ENCODE data around the gene BRINP1. TPM values are rescaled to one million over a fixed set of nuclear protein-coding genes. Genes with fewer than 3 reads are reported as not detected.

BRINP1 gene
- total RNA-seq, 1 donor from 2014 or later, result 14.0 TPM

DNA sequence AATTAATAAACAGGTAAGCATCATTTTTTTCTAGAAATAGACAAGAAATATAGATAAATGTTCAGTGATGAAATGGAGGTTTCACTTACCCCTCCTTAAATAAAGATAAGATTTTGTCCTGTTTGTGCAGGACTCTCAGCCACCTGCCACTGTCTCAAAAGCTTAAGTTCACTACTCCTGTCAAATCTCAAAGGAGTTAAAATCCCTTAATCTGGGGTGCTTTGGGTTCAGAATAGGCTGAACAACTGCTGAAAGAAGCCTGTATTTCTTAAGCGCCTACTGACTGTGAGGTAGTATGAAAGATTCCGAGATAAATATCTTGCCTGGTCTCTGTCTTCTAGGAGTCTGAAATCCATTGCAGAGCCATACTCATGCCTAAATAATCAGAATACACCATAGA lies 3.7 kb upstream of the BRINP1 start:
- Mint-ChIP-seq H3K4me3 (ENCODE audit: unreplicated experiment) (no peak overlapping the region), H3K27me3 (ENCODE audit: unreplicated experiment) (peaks cover 8% of the 10 kb centered on the region), H3K36me3 (ENCODE audit: unreplicated experiment) (no peaks in the 10 kb centered on the region), H3K4me1 (ENCODE audit: low read depth, unreplicated experiment) (peaks cover 6% of the 10 kb centered on the region), H3K9me3 (ENCODE audit: unreplicated experiment) (no peaks in the 10 kb centered on the region), H3K27ac (ENCODE audit: unreplicated experiment) (no peak overlapping the region)
- TF ChIP-seq, protein P1, sequence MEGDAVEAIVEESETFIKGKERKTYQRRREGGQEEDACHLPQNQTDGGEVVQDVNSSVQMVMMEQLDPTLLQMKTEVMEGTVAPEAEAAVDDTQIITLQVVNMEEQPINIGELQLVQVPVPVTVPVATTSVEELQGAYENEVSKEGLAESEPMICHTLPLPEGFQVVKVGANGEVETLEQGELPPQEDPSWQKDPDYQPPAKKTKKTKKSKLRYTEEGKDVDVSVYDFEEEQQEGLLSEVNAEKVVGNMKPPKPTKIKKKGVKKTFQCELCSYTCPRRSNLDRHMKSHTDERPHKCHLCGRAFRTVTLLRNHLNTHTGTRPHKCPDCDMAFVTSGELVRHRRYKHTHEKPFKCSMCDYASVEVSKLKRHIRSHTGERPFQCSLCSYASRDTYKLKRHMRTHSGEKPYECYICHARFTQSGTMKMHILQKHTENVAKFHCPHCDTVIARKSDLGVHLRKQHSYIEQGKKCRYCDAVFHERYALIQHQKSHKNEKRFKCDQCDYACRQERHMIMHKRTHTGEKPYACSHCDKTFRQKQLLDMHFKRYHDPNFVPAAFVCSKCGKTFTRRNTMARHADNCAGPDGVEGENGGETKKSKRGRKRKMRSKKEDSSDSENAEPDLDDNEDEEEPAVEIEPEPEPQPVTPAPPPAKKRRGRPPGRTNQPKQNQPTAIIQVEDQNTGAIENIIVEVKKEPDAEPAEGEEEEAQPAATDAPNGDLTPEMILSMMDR (IDR thresholded peaks at IDR 0.05; ENCODE audit: partially characterized antibody, unreplicated experiment), result no peak
- DNase-seq, result no peak

DNA sequence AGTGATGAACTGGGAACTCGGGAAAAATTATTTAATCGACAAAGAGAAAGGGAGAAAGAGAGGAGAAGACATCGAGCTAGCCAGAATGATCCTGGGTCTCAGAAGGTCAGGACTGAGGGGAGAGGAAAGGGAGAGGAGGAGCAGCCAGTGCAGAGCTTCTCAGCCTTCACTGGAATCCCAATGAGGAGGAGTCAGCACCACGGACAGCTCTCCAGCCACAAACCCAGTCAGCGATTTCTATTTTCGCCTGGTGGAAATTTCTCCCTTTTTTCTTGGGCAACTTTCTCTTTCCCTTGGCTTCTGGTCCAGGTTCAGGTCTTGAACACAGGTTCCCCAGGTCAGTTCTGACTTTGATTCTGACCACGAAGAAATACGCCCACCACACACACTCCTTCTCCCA lies 1.6 kb upstream of the BRINP1 start:
- DNase-seq, result no peak
- peaks cover 3% of the 10 kb centered on the region for H3K9me3 Mint-ChIP-seq (ENCODE audit: unreplicated experiment)
- peaks cover 11% of the 10 kb centered on the region for H3K27me3 Mint-ChIP-seq (ENCODE audit: unreplicated experiment)
- no peaks in the 10 kb centered on the region for H3K36me3 Mint-ChIP-seq (ENCODE audit: unreplicated experiment)
- H3K4me3 Mint-ChIP-seq (ENCODE audit: unreplicated experiment), result peak overlapping the region; percentile 26
- peaks cover 11% of the 10 kb centered on the region for H3K4me1 Mint-ChIP-seq (ENCODE audit: low read depth, unreplicated experiment)
- H3K27ac Mint-ChIP-seq (ENCODE audit: unreplicated experiment), result no peak overlapping the region
- TF ChIP-seq, protein P1 (IDR thresholded peaks at IDR 0.05; ENCODE audit: partially characterized antibody, unreplicated experiment), result no peak

DNA sequence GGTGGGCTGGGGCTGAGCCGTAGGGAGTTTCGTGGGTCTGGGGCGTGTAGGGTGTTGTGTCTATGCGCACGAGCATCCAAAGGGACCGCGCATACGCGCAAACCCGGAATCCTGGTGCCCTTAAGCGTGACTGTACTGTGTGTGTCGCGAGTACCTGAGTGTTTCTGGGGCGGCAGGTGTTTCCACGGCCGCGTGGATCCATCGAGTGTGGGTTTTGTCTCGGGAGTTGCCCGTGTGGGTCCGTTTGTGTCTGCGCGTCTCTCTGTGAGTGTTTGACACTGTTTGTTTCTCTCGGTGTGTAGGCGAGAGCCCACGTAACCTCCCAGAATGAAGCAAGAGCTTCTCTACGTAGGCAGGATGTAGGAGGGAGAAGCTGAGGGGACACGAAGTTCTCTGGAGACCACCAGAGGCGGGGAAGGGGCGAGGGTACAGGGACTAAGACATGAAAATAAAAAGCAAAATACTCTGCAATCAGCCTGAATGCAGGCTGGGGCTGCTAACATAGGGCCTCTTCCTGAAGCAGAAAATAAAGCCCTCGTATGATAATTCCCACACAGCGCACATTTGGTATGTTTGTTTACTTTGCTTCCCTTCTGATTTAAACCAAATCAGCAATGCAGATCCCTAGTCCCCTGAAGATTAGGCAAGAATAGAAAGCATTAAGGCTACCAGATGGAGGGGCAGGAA lies 588 bp upstream of the BRINP1 start:
- TF ChIP-seq, protein P1 (IDR thresholded peaks at IDR 0.05; ENCODE audit: partially characterized antibody, unreplicated experiment), result no peak
- peaks cover 11% of the 10 kb centered on the region for H3K27me3 Mint-ChIP-seq (ENCODE audit: unreplicated experiment)
- H3K27ac Mint-ChIP-seq (ENCODE audit: unreplicated experiment), result peak overlapping the region; percentile 82
- peak overlapping the region; percentile 99 for H3K4me3 Mint-ChIP-seq (ENCODE audit: unreplicated experiment)
- no peak for DNase-seq
- peaks cover 15% of the 10 kb centered on the region for H3K4me1 Mint-ChIP-seq (ENCODE audit: low read depth, unreplicated experiment)
- peaks cover 3% of the 10 kb centered on the region for H3K9me3 Mint-ChIP-seq (ENCODE audit: unreplicated experiment)
- no peaks in the 10 kb centered on the region for H3K36me3 Mint-ChIP-seq (ENCODE audit: unreplicated experiment)

DNA sequence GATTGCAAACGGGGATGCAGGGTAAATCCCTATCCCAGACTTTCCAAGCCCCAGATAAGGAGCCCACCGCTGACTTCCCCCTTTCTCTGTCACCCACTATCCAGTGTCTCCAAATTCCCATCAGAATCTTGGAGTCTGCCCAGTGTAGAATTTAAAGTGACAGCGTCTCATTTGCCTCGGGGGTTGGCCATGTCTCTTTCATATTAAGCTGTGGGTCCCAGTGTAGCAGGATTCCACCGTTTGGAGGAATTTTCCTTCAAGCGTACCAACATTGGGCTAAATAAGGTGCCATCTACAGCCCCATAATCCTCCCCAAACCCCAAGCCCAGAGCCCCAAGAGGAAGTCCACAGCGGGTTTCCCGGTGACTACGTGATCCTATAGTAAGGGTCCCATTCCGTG lies 1.1 kb downstream of the BRINP1 start:
- Mint-ChIP-seq H3K27ac (ENCODE audit: unreplicated experiment) (peak overlapping the region; percentile 78), H3K4me3 (ENCODE audit: unreplicated experiment) (peak overlapping the region; percentile 99), H3K4me1 (ENCODE audit: low read depth, unreplicated experiment) (peaks cover 15% of the 10 kb centered on the region), H3K27me3 (ENCODE audit: unreplicated experiment) (peaks cover 9% of the 10 kb centered on the region), H3K9me3 (ENCODE audit: unreplicated experiment) (peaks cover 3% of the 10 kb centered on the region), H3K36me3 (ENCODE audit: unreplicated experiment) (no peaks in the 10 kb centered on the region)
- TF ChIP-seq, protein P1 (IDR thresholded peaks at IDR 0.05; ENCODE audit: partially characterized antibody, unreplicated experiment), result no peak
- no peak for DNase-seq

DNA sequence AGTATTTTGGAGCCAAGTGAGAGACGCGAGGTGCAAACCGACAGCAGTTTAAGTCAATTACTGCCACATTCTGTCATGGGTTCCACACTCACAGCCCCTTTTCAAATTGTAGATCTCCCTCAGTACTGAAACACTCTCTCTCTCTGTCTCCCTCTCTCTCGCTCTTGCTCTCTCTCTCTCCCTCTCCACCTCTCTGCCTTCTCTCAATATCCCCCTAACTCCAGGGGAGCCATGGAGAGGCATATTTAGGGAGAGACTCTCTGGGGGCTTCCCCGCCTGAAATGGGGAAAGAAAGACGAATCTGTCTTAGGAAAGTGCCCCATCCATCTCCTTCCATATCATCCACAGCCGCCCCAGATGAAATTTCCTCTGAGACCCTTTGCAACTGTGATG lies 1.6 kb downstream of the BRINP1 start:
- H3K27me3 Mint-ChIP-seq (ENCODE audit: unreplicated experiment), result peaks cover 9% of the 10 kb centered on the region

More for the DNA sequence above, 1.6 kb downstream of the BRINP1 start:
- no peak for DNase-seq
- Mint-ChIP-seq H3K4me1 (ENCODE audit: low read depth, unreplicated experiment) (peaks cover 15% of the 10 kb centered on the region), H3K4me3 (ENCODE audit: unreplicated experiment) (peak overlapping the region; percentile 99), H3K36me3 (ENCODE audit: unreplicated experiment) (no peaks in the 10 kb centered on the region), H3K9me3 (ENCODE audit: unreplicated experiment) (peaks cover 3% of the 10 kb centered on the region), H3K27ac (ENCODE audit: unreplicated experiment) (peak overlapping the region; percentile 89)
- TF ChIP-seq, protein P1 (IDR thresholded peaks at IDR 0.05; ENCODE audit: partially characterized antibody, unreplicated experiment), result no peak
